Measurements from ENCODE around the gene LAIR2. TPM values are rescaled to one million over a fixed set of nuclear protein-coding genes. Genes with fewer than 3 reads are reported as not detected.

Gene LAIR2
- polyA plus RNA-seq, 2 of the 4 experiments (the other 2 are of a cell fraction), result not detected

DNA sequence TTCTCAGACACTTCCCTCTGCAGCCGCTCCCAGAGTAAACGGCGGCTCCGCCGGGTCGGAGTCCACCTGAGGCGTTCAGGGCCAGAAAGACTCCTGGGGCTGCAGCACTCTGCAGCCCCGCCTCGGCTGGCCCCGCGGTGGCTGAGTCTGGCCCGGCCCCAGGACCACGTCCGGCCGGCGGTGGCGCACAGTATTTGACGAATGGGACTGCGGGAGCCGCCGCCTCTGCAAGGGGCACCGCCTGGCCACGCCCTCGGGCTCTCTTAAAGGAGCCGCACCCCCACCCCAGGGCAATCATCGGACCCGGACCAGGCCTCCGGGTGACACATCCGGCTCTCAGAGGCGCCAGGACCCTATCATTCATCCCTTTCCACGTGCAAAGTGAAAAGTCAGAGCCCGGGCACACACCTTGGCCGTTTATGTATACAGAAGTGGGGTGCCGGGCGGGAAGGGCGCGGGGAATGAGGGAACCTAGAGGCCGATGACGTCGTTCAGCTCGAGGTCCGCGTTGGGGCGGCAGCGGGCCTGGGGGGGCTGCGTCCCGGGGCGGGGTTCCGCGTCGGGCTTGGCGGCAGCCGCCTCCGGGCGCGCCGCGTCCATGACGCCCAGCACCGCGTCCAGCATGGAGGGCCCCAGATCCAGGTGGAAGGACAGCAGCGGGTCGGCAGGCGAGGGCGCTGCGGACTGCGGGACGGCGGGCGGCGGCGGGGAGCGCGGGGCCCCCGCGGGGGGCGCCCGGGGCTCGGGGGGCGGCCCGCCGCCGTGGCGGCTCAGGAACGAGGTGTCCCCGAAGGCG lies 37.8 kb upstream of the LAIR2 start (continued):
- TF ChIP-seq, protein P1, sequence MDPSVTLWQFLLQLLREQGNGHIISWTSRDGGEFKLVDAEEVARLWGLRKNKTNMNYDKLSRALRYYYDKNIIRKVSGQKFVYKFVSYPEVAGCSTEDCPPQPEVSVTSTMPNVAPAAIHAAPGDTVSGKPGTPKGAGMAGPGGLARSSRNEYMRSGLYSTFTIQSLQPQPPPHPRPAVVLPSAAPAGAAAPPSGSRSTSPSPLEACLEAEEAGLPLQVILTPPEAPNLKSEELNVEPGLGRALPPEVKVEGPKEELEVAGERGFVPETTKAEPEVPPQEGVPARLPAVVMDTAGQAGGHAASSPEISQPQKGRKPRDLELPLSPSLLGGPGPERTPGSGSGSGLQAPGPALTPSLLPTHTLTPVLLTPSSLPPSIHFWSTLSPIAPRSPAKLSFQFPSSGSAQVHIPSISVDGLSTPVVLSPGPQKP (IDR thresholded peaks at IDR 0.05; ENCODE audit: low read depth, low read length), result no peak
- peak; percentile 34 to 66; a peak in 4 of 5 replicates for TF ChIP-seq JUN (IDR thresholded peaks at IDR 0.05)
- no peak for TF ChIP-seq CHD2 (IDR thresholded peaks at IDR 0.05; ENCODE audit: low read length, partially characterized antibody)
- TF ChIP-seq BHLHE40 (IDR thresholded peaks at IDR 0.05; ENCODE audit: low read depth, low read length), result no peak
- TF ChIP-seq FOXS1 (CRISPR knock-in tag; IDR thresholded peaks at IDR 0.05), result no peak
- no peak; the same call in 1 of the 2 replicates for TF ChIP-seq GATA3 (IDR thresholded peaks at IDR 0.05; ENCODE audit: borderline replicate concordance)
- no peak for TF ChIP-seq NR3C1 (IDR thresholded peaks at IDR 0.05)
- no peak for TF ChIP-seq FOSL2 (IDR thresholded peaks at IDR 0.05)
- TF ChIP-seq FOSL2 (CRISPR knock-in tag; IDR thresholded peaks at IDR 0.05), result peak; percentile 16; the same call in 1 of the 2 replicates
- TF ChIP-seq MAZ (IDR thresholded peaks at IDR 0.05; ENCODE audit: borderline replicate concordance, low read depth, low read length), result no peak
- TF ChIP-seq KDM1A (IDR thresholded peaks at IDR 0.05; ENCODE audit: low read depth), result no peak
- no peak for TF ChIP-seq RARB (CRISPR knock-in tag; IDR thresholded peaks at IDR 0.05)
- TF ChIP-seq, protein P2, sequence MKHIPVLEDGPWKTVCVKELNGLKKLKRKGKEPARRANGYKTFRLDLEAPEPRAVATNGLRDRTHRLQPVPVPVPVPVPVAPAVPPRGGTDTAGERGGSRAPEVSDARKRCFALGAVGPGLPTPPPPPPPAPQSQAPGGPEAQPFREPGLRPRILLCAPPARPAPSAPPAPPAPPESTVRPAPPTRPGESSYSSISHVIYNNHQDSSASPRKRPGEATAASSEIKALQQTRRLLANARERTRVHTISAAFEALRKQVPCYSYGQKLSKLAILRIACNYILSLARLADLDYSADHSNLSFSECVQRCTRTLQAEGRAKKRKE (CRISPR knock-in tag; IDR thresholded peaks at IDR 0.05; ENCODE audit: low read depth), result no peak
- 0 out of 2 replicates have a peak, but pooled peaks have one; percentile 35 for TF ChIP-seq HOXB5 (CRISPR knock-in tag; IDR thresholded peaks at IDR 0.05)
- TF ChIP-seq HOXB13 (CRISPR knock-in tag; IDR thresholded peaks at IDR 0.05; ENCODE audit: low read depth), result peak; percentile 12; the same call in 1 of the 2 replicates
- no peak for TF ChIP-seq HOXA7 (CRISPR knock-in tag; IDR thresholded peaks at IDR 0.05)
- peak; percentile 74 for TF ChIP-seq PHF8 (IDR thresholded peaks at IDR 0.05; ENCODE audit: borderline replicate concordance, low read depth)
- no peak for TF ChIP-seq ESRRA (IDR thresholded peaks at IDR 0.05; ENCODE audit: borderline replicate concordance, low read length)
- TF ChIP-seq CBX2 (IDR thresholded peaks at IDR 0.05; ENCODE audit: borderline replicate concordance, low read depth), result no peak
- peak; percentile 78; the same call in 1 of the 2 replicates for TF ChIP-seq TFCP2L1 (CRISPR knock-in tag; IDR thresholded peaks at IDR 0.05)
- TF ChIP-seq NPAS2 (CRISPR knock-in tag; IDR thresholded peaks at IDR 0.05; ENCODE audit: borderline replicate concordance), result no peak
- TF ChIP-seq NFE2L2 (conservative IDR thresholded peaks at IDR 0.05; ENCODE audit: low read length), result no peak
- TF ChIP-seq MAFK (IDR thresholded peaks at IDR 0.05; ENCODE audit: partially characterized antibody), result no peak
- no peak for TF ChIP-seq KDM5A (IDR thresholded peaks at IDR 0.05)
- TF ChIP-seq EHMT2 (IDR thresholded peaks at IDR 0.05; ENCODE audit: low read depth), result no peak
- TF ChIP-seq HEYL (CRISPR knock-in tag; IDR thresholded peaks at IDR 0.05), result no peak
- TF ChIP-seq CHD4 (IDR thresholded peaks at IDR 0.05; ENCODE audit: borderline replicate concordance), result no peak
- TF ChIP-seq, protein P3, sequence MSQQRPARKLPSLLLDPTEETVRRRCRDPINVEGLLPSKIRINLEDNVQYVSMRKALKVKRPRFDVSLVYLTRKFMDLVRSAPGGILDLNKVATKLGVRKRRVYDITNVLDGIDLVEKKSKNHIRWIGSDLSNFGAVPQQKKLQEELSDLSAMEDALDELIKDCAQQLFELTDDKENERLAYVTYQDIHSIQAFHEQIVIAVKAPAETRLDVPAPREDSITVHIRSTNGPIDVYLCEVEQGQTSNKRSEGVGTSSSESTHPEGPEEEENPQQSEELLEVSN (IDR thresholded peaks at IDR 0.05; ENCODE audit: borderline replicate concordance, low read depth), result peak; percentile 87
- peak; percentile 63 for TF ChIP-seq POLR2A (IDR thresholded peaks at IDR 0.05; ENCODE audit: low read length)
- TF ChIP-seq, protein P4, sequence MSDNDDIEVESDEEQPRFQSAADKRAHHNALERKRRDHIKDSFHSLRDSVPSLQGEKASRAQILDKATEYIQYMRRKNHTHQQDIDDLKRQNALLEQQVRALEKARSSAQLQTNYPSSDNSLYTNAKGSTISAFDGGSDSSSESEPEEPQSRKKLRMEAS (IDR thresholded peaks at IDR 0.05), result peak; percentile 91
